Stimulated activated CD4-positive, alpha-beta T cell treated with anti-CD3 and anti-CD28 coated beads, Interleukin-12 subunit alpha, Interleukin-12 subunit beta, amount 100 ng/mL, for 24 hours (primary cell): ENCODE measurements around the gene FAM107A.

ENCODE experiments used
- DNase-seq, 2 experiments: peaks; one replicate each; pipeline ENCODE4 v3.0.0-alpha.2; 2020; ENCODE audit warnings: low read depth in 2 of 2

The FAM107A gene

DNA sequence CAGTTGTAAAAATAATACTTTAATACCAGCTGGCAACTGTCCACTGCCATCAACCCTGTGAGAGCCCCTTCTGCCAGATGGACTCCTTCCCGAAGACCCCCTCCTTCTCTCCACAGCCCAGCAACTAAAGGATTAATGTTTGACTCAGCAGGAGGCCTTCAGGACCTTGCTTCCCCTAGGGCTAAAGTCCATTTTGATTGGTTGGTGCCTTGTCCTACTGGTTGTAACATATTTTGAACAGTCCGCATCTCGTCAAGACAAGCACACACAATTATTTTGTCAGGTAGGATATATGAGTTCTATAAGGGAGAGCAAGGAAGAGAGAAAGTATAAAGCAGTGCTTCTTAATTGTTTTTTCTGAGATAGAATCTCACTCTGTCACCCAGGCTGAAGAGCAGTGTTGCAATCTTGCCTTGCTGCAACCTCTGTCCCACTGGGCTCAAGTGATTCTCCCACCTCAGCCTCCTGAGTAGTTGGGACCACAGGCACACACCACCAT is 58.9 kb downstream of the FAM107A start:
- no peak for DNase-seq

DNA sequence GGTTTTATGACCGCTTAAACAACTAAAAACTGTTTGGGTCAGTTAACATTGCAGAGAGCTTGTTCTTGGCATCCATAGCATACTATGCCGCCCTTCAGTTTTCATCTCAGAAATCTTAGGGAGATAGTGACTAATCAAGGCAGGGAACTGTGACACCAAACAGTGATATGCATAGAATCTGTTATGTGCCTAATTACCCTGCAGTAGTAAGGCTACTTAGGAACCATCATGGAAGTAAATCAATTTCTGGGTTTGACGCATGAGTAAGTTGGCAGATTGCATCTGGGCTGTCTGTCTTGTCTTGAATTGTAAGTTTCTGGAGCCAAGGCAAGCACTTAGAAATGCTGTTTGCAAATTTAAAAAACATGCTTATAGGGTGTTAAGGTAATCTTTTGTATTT is 62.8 kb downstream of the FAM107A start:
- DNase-seq = no peak
